Fibroblast of lung (primary cell): Measurements from ENCODE around the gene NKAIN1. TPM values are rescaled to one million over a fixed set of nuclear protein-coding genes. Genes with fewer than 3 reads are reported as not detected.

ENCODE experiments used
- DNase-seq, 2 donors: peaks; one replicate each; pipeline versions ENCODE4 v3.0.0 to v3.0.0-alpha.2; 2010; ENCODE audit warnings: low read depth in 2 of 2
- H2AFZ ChIP-seq: 2 replicates; pipeline ENCODE4 v1.5.1; 2012; ENCODE audit warnings: low read length, control low read depth, inconsistent platforms
- H3K27ac ChIP-seq: 2 replicates; pipeline ENCODE4 v1.5.1; 2011; ENCODE audit warnings: low read length, control low read depth; ENCODE audit not compliant: insufficient read depth
- H3K27me3 ChIP-seq: 2 replicates; pipeline ENCODE4 v1.5.1; 2011; ENCODE audit warnings: mild to moderate bottlenecking, low read length; ENCODE audit not compliant: control insufficient read depth, insufficient read depth
- H3K36me3 ChIP-seq: 2 replicates; pipeline ENCODE4 v1.5.1; 2011; ENCODE audit warnings: low read length; ENCODE audit not compliant: control insufficient read depth, insufficient read depth
- H3K4me1 ChIP-seq: 2 replicates; pipeline ENCODE4 v1.5.1; 2011; ENCODE audit warnings: low read length; ENCODE audit not compliant: control insufficient read depth, insufficient read depth; ENCODE audit errors: extremely low read depth
- H3K4me2 ChIP-seq: 2 replicates; pipeline ENCODE4 v1.5.1; 2011; ENCODE audit warnings: low read length, control low read depth; ENCODE audit not compliant: insufficient read depth; ENCODE audit errors: extremely low read depth
- H3K4me3 ChIP-seq, 4 experiments: fragments of 200-600 bp in 1 of 4; sonication (generic) in 1 of 4; replicated peaks in 1 of 4; 2 replicates each; pipeline ENCODE4 v1.5.1; 2011 to 2016; ENCODE audit warnings: low read length in 4 of 4, low read depth in 3 of 4, mild to moderate bottlenecking in 3 of 4, control low read depth in 2 of 4, inconsistent platforms in 1 of 4, mixed read lengths in 1 of 4; ENCODE audit not compliant: insufficient read depth in 1 of 4; ENCODE audit errors: control extremely low read depth in 1 of 4
- H3K79me2 ChIP-seq: 2 replicates; pipeline ENCODE4 v1.5.1; 2012; ENCODE audit warnings: mild to moderate bottlenecking, low read length, inconsistent platforms; ENCODE audit not compliant: control insufficient read depth, insufficient read depth
- H3K9ac ChIP-seq: 2 replicates; pipeline ENCODE4 v1.5.1; 2011; ENCODE audit warnings: mild to moderate bottlenecking, low read length, control low read depth; ENCODE audit not compliant: insufficient read depth
- H3K9me3 ChIP-seq: 2 replicates; pipeline ENCODE4 v1.5.1; 2012; ENCODE audit warnings: low read depth, low read length; ENCODE audit not compliant: control insufficient read depth, insufficient read depth
- H4K20me1 ChIP-seq: 2 replicates; pipeline ENCODE4 v1.5.1; 2011; ENCODE audit warnings: low read length; ENCODE audit not compliant: control insufficient read depth, insufficient read depth; ENCODE audit errors: extremely low read depth
- EZH2 ChIP-seq: IDR thresholded peaks from 2 replicates; pipeline ENCODE4 v1.5.1; 2012; ENCODE audit warnings: low read length, control low read depth, mild to moderate bottlenecking; ENCODE audit errors: missing control alignments
- polyA plus RNA-seq, 2 donors: library from polyadenylated mRNA; depleted of rRNA in 1 of 2; stranded (reverse) in 1 of 2; unstranded in 1 of 2; fragments of >200 nt; gene quantifications; 2 replicates each; pipeline ENCODE4 v1.2.1, GENCODE V29; 2011 to 2012; ENCODE audit warnings: missing spikeins in 1 of 2
- total RNA-seq: library from RNA; depleted of rRNA; stranded (reverse); fragments of >200 nt; gene quantifications from 2 replicates; pipeline ENCODE4 v1.2.1, GENCODE V29; 2014
- TF ChIP-seq, protein P1 (sequence below), 2 donors: IDR thresholded peaks in 1 of 2; conservative IDR thresholded peaks in 1 of 2; 1 replicate in 1 of 2; 2 replicates in 1 of 2; pipeline ENCODE4 v1.5.1; 2011 to 2012; ENCODE audit warnings: low read length in 2 of 2, control low read depth in 1 of 2, inconsistent platforms in 1 of 2, low read depth in 1 of 2, mild to moderate bottlenecking in 1 of 2

The NKAIN1 gene
- total and polyA plus RNA-seq, 2 donors (not counting 1 experiment from before 2014, with no cell fraction given): 0.07 to 0.17 TPM

DNA sequence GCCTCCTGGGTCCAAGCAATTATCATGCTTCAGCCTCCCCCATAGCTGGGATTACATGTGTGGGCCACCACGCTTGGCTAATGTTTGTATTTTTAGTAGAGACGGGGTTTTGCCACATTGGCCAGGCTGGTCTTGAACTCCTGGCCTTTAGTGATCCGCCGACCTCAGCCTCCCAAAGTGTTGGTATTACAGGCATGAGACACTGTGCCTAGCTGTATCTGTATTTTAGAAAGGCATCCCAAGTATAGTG, 69.3 kb downstream of the NKAIN1 start:
- H3K9me3 ChIP-seq: no peaks in the 10 kb centered on the region
- H4K20me1 ChIP-seq: no peaks in the 10 kb centered on the region
- H3K4me1 ChIP-seq: peaks cover 7% of the 10 kb centered on the region
- no peak overlapping the region for H3K4me2 ChIP-seq
- H3K4me3 ChIP-seq: no peak overlapping the region
- no peak overlapping the region for H2AFZ ChIP-seq
- peak overlapping the region; percentile 82 for H3K27ac ChIP-seq
- TF ChIP-seq EZH2: no peak
- TF ChIP-seq, protein P1, sequence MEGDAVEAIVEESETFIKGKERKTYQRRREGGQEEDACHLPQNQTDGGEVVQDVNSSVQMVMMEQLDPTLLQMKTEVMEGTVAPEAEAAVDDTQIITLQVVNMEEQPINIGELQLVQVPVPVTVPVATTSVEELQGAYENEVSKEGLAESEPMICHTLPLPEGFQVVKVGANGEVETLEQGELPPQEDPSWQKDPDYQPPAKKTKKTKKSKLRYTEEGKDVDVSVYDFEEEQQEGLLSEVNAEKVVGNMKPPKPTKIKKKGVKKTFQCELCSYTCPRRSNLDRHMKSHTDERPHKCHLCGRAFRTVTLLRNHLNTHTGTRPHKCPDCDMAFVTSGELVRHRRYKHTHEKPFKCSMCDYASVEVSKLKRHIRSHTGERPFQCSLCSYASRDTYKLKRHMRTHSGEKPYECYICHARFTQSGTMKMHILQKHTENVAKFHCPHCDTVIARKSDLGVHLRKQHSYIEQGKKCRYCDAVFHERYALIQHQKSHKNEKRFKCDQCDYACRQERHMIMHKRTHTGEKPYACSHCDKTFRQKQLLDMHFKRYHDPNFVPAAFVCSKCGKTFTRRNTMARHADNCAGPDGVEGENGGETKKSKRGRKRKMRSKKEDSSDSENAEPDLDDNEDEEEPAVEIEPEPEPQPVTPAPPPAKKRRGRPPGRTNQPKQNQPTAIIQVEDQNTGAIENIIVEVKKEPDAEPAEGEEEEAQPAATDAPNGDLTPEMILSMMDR (conservative IDR thresholded peaks at IDR 0.05 in 1 of 2, IDR thresholded peaks at IDR 0.05 in 1 of 2; ENCODE audit: low read depth in 1 of 2, low read length in 2 of 2): no peak
- H3K9ac ChIP-seq: no peak overlapping the region
- no peaks in the 10 kb centered on the region for H3K36me3 ChIP-seq
- H3K79me2 ChIP-seq: no peaks in the 10 kb centered on the region
- DNase-seq: no peak
- H3K27me3 ChIP-seq: no peaks in the 10 kb centered on the region

DNA sequence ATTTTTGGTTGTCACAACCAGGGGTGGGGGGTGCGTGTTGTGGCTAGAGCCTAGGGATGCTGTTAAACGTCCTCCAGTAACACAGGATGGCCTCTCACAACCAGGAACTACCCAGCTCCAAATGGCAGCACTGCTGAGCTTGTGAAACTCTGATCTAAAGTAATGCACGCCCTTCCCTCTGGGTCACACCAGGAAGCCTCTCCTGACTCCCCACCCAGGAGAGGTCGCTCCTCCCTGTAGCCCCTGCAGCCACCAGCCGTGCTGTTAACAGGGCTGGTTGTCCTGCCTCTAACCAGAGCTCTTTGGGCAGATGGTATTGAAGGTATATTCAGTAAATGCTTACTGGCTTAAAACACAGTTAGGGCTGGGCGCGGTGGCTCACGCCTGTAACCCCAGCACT, 73.2 kb downstream of the NKAIN1 start:
- Histone ChIP-seq H3K27me3 (no peaks in the 10 kb centered on the region), H3K79me2 (no peaks in the 10 kb centered on the region), H3K9me3 (no peaks in the 10 kb centered on the region), H2AFZ (no peak overlapping the region), H3K4me1 (peaks cover 9% of the 10 kb centered on the region), H3K27ac (no peak overlapping the region), H3K4me2 (no peak overlapping the region), H3K9ac (no peak overlapping the region), H3K4me3 (no peak overlapping the region), H4K20me1 (no peaks in the 10 kb centered on the region), H3K36me3 (no peaks in the 10 kb centered on the region)
- no peak for DNase-seq
- TF ChIP-seq EZH2: no peak
- TF ChIP-seq, protein P1 (conservative IDR thresholded peaks at IDR 0.05 in 1 of 2, IDR thresholded peaks at IDR 0.05 in 1 of 2; ENCODE audit: low read depth in 1 of 2, low read length in 2 of 2): no peak

DNA sequence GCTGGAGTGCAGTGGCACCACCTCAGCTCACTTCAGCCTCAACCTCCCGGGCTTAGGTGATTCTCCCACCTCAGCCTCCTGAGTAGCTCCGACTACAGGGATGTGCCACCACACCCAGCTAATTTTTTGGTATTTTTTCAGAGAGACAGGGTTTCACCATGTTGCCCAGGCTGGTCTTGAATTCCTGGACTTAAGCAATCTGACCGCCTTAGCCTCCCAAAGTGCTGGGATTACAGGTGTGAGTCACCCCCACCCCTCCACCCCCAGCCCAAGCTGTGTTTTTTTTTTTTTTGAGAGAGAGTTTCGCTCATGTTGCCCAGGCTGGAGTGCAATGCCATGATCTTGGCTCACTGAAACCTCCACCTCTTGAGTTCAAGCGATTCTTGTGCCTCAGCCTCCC, 75.4 kb downstream of the NKAIN1 start:
- Histone ChIP-seq H3K9ac (no peak overlapping the region), H3K4me2 (no peak overlapping the region), H3K4me3 (no peak overlapping the region)

More for the DNA sequence above, 75.4 kb downstream of the NKAIN1 start:
- Histone ChIP-seq H3K4me1 (peaks cover 2% of the 10 kb centered on the region), H3K9me3 (no peaks in the 10 kb centered on the region), H4K20me1 (no peaks in the 10 kb centered on the region), H3K79me2 (no peaks in the 10 kb centered on the region), H3K27me3 (no peaks in the 10 kb centered on the region), H3K27ac (no peak overlapping the region), H2AFZ (no peak overlapping the region), H3K36me3 (no peaks in the 10 kb centered on the region)
- no peak for DNase-seq
- no peak for TF ChIP-seq EZH2
- TF ChIP-seq, protein P1 (conservative IDR thresholded peaks at IDR 0.05 in 1 of 2, IDR thresholded peaks at IDR 0.05 in 1 of 2; ENCODE audit: low read depth in 1 of 2, low read length in 2 of 2): no peak
